ENCODE measurements around the gene CALD1. TPM values are rescaled to one million over a fixed set of nuclear protein-coding genes. Genes with fewer than 3 reads are reported as not detected.

CALD1 gene, protein sequence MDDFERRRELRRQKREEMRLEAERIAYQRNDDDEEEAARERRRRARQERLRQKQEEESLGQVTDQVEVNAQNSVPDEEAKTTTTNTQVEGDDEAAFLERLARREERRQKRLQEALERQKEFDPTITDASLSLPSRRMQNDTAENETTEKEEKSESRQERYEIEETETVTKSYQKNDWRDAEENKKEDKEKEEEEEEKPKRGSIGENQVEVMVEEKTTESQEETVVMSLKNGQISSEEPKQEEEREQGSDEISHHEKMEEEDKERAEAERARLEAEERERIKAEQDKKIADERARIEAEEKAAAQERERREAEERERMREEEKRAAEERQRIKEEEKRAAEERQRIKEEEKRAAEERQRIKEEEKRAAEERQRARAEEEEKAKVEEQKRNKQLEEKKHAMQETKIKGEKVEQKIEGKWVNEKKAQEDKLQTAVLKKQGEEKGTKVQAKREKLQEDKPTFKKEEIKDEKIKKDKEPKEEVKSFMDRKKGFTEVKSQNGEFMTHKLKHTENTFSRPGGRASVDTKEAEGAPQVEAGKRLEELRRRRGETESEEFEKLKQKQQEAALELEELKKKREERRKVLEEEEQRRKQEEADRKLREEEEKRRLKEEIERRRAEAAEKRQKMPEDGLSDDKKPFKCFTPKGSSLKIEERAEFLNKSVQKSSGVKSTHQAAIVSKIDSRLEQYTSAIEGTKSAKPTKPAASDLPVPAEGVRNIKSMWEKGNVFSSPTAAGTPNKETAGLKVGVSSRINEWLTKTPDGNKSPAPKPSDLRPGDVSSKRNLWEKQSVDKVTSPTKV
- 94.7 and 125 TPM in 2 replicates for total RNA-seq

DNA sequence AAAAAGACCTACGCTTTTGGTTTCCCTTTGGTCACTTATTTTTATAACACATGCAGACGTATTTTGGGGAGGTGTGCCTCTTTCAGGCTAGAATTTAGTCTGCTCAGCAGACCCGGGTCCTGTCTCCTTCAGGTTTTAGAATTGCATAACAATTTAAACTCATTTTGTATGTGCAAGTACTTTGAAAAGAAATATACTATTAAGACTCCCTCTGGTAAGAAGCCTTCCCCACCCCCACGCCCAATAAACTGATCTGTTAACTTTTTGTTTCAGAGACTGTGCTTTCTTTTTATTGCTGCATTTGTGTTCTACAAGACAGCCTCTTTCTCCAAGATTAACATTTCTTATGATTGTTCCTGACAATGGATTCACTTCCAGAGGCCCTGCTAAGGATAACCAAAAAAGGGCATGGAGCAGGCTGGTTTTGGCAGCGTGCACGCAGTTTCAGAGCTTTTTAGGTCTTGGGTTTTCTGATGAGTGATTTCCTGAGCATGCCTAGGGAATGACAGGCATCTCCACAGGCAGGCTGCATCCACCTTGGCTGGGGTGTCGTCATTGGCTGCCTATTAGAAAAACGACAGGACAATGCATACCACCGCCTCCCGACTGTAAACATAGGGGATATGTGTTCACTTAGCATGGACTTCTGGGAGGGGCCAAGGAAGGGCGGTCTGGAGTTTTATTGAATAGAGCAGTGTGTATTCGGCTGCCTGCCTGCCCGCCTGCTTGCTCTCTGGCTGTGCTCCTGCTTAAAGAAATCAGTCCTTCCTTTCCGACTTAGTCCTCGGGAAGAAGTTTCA, at the start of gene CALD1:
Gene CALD1, plus strand, starts transcription at position 694 of the 800 bp plus-strand sequence. CDS start 88,100 bp downstream, outside the sequence.

DNA sequence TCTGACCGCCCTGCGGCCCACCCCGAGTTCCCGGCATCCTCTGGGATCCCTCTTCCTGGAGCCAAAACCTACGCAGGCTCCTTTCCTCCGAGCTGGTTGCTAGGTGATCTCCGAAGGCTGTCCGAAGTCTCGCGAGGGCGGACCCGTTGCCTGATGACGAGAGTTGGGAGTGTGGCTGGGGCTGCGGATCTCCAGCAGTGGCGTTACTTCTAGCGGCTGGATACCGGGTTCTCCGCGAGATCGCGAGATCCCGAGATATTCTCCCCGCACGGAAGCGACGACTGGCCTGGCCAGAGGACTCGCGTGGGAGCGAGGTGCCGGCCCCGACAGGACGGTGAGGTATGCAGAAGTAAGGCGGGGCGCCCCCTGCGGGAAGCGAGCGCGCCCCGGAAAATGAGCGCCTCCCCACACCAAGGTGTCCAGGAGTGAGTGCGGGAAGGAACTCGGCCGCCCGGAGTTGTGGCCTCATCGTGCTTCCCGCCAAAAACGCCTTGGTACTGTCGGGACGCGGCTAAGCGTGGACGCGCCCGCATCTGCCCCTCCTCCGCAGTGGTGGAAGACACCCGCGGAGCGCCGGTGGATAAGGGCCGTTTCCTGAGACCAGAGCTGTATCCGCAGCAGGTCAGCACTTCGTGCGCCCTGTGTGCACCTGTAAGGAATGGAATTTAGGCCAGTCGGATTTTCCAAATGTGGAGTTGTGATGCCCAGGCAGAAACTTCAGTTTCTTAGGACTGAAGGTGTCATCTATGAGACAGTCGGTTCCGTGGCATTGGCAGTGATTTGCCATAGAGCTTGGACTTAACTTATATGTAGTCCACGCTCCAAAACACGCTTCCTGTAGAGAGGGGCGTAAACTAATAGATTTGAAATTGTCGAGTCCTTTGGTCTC, 207.2 kb downstream of the CALD1 start, which contains the start of gene AGBL3:
Gene AGBL3, plus strand, starts transcription at position 146 of the 889 bp plus-strand sequence. CDS start 1,426 bp downstream, outside the sequence.

Other genes starting within 250 kb of the CALD1 start
- gene AKR1B15, start 230.5 kb upstream of the CALD1 start, total RNA-seq = 0.21 TPM in 1 of 2 replicates, not detected in the other
- gene BPGM, start 132.8 kb upstream of the CALD1 start, total RNA-seq = 13.3 and 22.0 TPM in 2 replicates
- 0.56 and 3.0 TPM in 2 replicates for gene AGBL3, start 206.9 kb downstream of the CALD1 start, total RNA-seq